ENCODE measurements around the gene POMP. TPM values are rescaled to one million over a fixed set of nuclear protein-coding genes. Genes with fewer than 3 reads are reported as not detected.
"Not testable (repeated sequence)": the region's sequence is repeated elsewhere in the genome, so short reads cannot be mapped to it uniquely, and the experiment has no call there.

The POMP gene
- total RNA-seq, 2 donors from 2014 or later = 86.1 to 103 TPM

DNA sequence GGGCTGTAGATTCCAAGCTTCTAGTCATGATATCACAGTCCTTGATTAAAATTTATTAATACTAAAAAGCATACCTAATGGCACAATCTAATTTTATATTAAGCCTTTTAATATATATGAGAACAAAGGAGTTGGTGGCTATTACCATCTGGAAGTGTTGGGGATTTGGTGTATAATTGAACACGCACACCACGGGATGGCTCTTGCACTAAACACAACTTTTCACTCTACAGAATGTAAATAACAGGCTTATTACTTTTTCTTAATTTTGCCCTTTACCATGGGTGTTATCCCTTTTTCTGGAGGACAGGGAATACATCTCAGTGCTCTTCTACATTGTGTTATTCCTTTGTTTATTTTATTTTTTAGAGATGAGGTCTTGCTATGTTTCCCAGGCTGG lies 21.6 kb downstream of the POMP start:
- intact Hi-C loops (cut with DNase I) = no loop called here
- DNase-seq = no peak
- no peak for ATAC-seq

DNA sequence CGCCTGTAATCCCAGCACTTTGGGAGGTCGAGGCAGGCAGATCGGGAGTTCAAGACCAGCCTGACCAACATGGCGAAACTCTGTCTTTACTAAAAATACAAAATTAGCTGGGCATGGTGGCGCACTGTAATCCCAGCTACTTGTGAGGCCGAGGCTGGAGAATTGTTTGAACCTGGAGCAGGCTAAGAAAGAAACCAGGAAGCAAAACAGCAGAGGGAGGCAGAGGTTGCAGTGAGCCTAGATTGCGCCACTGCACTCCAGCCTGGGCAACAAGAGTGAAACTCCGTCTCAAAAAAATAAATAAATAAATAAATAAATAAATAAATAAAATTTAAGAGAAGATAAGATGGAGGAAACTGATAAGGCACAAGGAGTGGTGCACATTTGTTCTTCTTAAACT lies 24.2 kb downstream of the POMP start:
- ATAC-seq; intact Hi-C loops (cut with DNase I); DNase-seq: not testable (repeated sequence)

DNA sequence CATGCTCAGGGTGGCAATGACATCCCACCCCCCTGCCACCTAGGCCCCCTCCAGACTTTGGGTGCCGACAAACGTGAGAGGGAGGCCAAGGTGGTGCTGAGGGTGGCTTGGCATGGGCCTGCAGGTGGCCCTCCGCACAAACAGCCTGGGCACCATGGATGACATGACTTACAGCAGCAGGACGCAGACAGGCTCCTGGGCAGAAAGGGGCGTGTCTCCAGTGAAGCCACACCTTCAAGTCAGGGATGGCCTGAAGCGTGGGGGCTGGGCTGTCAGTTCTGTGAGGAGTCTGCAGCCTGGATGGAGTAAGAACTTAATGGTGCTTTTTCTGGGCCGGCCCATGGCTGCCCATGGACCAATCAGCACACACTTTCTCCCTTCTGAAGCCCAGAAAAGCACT lies 25.3 kb downstream of the POMP start:
- DNase-seq (no peak), ATAC-seq (peak in 1 of 2 donors; percentile 34)
- intact Hi-C loops (cut with DNase I) = no loop called here

DNA sequence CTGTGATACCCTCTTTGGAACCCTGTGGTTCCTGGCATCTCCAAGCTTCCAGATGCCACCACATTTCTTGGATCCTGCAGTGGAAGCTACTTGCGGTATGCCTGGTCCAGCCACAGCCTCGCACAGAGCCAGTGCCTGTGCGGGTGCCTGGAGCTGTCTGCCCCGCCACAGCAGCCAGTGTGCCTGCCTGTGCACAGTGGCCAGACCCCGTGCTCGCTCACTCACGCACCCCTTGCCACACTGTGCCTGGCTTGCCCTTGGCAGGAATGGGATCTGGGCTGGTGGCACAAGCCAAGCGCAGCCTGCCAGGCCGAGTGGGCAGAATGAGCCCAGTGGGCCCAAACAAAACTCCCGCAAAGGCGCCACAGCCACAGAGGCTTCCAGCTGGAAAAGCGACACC lies 26.2 kb downstream of the POMP start:
- ATAC-seq (no peak), DNase-seq (no peak)
- intact Hi-C loops (cut with DNase I) = no loop called here

DNA sequence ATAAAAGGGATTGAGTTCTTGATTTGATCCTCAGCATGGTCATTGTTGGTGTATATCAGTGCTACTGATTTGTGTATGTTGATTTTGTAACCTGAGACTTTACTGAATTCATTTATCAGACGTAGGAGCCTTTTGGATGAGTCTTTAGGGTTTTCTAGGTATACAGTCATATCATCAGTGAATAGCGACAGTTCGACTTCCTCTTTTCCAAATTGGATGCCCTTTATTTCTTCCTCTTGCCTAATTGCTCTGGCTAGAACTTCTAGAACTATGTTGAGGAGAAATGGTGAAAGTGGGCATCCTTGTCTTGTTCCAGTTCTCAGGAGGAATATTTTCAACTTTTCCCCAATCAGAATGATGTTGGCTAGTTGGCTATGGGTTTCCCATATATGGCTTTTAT lies 27.0 kb downstream of the POMP start:
- ATAC-seq = no peak
- intact Hi-C loops (cut with DNase I) = no loop called here
- no peak for DNase-seq

DNA sequence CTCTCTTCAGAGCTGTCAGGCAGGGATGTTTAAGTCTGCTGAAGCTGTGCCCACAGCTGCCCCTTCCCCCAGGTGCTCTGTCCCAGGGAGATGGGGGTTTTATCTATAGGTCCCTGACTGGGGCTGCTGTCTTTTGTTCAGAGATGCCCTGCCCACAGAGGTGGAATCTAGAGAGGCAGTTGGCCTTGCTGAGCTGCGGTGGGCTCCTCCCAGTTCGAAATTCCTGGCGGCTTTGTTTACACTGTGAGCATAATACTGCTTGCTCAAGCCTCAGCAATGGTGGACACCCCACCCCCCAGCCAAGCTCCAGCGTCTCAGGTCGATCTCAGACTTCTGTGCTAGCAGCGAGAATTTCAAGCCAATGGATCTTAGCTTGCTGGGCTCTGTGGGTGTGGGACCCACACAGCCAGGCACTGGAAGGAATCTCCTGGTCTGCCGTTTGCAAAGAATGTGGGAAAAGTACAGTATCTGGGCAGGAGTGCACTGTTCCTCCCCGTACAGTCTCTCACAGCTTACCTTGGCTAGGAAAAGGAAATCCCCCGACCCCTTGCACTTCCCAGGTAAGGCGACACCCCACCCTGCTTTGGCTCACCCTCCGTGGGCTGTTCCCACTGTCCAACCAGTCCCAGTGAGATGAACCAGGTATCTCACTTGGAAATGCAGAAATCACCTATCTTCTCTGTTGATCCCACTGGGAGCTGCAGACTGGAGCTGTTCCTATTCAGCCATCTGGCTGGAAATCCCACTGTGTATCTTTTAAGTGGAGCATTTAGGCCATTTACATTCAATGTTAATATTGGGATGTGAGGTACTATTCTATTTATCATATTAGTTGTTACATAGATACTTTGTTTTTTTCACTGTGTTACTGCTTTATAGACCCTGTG lies 34.9 kb downstream of the POMP start:
- DNase-seq; ATAC-seq; intact Hi-C loops (cut with DNase I): not testable (repeated sequence)

DNA sequence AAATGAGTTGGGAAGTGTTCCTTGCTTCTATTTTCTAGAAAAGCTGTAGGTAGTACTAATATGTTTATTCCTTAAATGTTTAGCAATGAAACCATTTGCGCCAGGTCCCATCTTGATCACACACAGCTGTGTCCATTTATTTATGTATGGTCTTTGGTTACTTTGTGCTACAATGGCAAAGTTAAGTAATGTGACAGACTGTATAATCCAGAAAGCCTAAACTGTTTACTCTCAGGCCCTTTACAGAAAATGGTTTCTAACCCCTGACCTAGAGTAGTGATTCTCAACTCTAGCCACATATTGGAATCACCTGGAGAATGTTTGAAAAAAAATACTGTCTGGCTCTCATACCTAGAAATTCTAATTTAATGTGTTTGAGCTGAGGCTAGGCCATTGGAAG lies 38.5 kb downstream of the POMP start:
- DNase-seq = no peak
- intact Hi-C loops (cut with DNase I) = no loop called here
- ATAC-seq = no peak

DNA sequence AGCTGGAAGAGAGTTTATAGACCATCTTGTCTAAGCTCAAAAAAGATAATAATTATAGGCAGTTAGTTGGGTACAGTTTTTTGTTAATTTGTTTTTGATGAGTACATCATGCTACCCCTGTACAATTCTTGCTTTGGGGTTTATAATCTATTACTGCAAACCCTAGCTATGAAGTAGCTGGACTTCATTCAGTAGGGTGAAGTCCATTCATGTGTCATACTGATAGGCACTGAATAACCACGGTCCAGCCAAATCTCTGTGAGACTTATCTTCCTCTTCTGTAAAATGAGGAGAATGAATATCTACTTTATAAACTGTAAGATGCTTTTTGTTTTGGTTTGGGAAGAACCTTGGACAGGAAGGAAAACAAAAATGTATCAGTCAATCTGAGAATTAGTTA lies 40.3 kb downstream of the POMP start:
- no peak for ATAC-seq
- no peak for DNase-seq
- intact Hi-C loops (cut with DNase I) = no loop called here

DNA sequence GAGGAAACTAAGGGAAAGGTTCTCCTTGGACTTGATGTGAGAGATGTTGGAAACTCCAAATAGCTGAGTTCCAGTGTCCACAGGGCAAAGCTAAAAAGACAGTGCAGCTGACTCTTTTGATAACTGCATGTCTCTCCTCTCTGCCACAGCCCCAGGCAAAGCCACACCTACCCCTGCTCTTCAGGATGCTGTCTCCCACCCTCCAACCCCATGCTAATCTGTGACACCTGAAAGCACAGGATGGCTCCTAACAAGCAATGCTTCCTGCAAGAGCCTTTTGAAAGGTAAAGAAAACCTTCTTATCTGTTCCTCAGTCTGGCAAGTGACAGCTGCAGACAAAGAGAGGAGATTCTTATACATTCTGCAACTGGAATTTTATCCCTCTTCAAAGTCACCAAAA lies 45.4 kb downstream of the POMP start:
- no peak for ATAC-seq
- no peak for DNase-seq
- intact Hi-C loops (cut with DNase I) = loop anchor here in 1 of 2 donors (5.0 kb wide), 1 partner anchor 37 kb away; no protein-coding TSS in a partner anchor

DNA sequence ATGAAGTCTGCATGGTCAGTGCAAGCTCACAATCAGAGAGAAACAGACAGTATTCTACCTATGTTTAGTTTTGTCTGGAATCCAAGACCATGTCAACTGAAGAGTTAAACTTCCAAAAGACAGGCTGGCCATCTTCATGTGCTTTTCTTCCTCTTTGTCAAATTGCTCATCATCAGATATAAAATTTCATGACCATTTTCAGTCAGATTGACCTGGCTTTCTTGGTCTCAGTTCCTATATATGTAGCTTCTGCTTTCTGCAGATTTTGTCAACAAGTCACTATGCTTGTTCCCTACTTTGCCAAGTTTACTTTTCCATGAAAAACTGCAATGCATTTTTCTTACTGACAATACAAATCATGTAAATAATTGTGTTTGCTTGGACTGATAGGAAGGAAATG lies 46.0 kb downstream of the POMP start:
- intact Hi-C loops (cut with DNase I) = loop anchor here in 1 of 2 donors (5.0 kb wide), 1 partner anchor 38 kb away; no protein-coding TSS in a partner anchor
- ATAC-seq (no peak), DNase-seq (no peak)

DNA sequence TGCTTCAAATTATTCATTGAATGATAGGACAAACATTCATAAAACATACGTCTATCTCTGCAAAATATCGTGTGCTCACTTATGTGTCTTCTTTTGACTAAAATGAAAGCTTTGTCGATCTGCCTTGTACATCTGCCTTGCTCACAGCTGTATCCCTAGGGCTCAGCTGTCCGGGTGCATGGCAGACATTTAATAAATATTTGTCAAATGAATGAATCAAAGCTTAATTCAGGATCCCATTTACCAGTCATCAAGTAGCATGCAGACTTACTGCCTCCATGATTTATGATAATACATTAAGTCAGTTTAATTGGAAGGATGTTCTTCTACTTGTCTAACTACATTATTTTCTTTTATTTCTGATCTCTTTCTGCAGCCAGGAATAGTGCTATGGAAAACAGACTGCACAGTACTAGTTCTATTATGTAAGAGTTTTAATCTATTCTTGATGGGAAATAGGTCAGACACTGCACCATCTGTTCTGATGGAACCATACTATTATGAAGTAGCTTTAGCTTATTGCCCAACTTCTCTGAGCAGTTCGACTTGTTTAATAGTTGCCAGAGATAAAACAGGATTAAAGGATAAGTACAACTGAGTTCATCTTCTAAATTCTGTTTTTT lies 46.6 kb downstream of the POMP start:
- ATAC-seq (peak in 1 of 2 donors; percentile 60), DNase-seq (no peak)
- intact Hi-C loops (cut with DNase I) = no loop called here

DNA sequence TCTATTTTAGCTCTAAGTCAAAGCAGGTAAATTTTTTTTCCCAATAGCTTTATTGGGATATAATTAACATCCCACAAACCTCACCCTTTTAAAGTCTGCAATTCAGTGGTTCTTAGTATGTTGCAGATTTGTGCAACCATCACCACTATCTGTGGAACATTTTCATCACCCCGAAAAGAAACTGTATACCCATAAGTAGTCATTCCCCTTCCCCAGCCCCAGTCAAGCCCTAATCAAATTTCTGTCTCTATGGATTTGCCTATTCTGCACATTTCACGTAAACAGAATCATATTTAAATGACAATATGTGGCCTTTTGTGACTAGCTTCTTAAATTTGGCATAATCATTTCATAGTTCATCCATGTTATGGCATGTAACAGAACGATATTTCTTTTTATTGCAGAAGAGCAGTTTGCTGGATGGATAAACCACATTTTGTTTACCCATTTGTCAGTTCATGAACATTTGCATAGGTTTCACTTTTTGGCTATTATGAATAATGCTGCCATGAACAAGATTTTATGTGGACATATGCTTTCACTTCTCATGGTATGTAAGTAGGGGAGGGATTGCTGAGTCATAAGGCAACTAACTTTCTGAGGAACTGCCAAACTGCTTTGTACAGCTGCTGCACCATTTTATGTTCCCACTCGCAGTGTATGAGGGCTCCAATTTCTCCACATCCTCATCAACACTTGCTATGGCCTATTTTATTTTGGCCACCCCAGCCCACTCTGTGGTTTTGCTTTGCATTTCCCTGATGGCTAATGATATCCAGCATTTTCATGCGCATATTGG lies 48.9 kb downstream of the POMP start:
- ATAC-seq = peak in 1 of 2 donors; percentile 60
- intact Hi-C loops (cut with DNase I) = no loop called here

DNA sequence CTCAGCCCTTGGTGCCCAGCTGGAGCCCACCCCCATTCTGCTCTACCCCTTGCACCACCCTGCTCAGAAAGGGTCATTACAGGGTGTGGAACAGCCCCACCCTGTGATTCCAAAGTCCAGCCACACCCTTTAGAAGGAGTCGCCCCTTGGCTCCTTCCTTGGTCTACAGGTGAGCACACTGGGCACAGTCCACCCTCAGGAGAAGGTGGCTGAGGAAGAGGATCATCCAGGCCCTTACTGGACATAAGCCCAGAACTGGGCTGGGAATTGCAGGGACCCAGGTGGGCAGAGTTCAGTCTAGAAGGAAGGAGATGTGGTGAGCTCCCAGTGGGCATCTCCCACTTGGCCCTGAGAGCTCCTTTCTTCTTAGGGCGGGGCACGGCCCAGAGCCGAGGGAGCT lies 51.2 kb downstream of the POMP start:
- no peak for DNase-seq
- no peak for ATAC-seq
- intact Hi-C loops (cut with DNase I) = no loop called here

More for the DNA sequence above, 48.9 kb downstream of the POMP start:
- no peak for DNase-seq

DNA sequence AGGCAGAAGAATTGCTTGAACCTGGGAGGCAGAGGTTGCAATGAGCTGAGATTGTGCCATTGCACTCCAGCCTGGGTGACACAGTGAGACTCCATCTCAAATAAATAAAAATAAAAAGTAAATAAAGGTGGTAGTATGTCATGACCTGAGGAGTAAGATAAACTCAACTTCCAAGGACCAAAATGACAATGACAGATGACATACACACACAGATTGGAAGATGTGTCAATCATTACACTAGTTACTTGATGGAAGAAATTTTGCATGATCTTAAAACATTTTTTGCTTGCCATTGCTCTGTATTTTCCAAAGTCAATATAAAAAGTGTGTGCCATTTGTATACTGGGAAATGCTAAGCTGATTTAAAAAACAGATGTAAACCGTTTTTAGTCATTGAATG lies 55.7 kb downstream of the POMP start:
- no peak for ATAC-seq
- intact Hi-C loops (cut with DNase I) = no loop called here
- DNase-seq = no peak

DNA sequence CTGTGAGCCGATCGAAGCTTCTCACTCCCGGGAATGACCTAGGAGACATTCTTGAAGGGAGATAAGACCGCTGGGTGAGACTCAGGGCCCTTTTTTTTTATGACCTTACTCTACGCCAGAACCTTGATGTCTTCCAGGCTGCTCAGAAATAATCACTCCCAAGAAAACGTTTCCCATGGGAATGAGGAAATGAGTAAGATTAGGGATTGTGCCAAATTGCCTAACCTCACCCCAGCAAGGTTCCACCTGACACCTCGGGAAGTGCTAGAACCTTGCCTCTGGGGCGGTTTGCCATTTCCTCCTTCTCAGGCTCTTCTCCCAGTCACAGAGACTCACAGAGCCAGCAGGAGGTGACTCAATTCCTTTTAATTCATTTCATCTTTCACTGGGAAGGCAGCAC lies 57.6 kb downstream of the POMP start:
- DNase-seq = peak; percentile 59
- peak in 1 of 2 donors; percentile 4 for ATAC-seq
- intact Hi-C loops (cut with DNase I) = no loop called here

DNA sequence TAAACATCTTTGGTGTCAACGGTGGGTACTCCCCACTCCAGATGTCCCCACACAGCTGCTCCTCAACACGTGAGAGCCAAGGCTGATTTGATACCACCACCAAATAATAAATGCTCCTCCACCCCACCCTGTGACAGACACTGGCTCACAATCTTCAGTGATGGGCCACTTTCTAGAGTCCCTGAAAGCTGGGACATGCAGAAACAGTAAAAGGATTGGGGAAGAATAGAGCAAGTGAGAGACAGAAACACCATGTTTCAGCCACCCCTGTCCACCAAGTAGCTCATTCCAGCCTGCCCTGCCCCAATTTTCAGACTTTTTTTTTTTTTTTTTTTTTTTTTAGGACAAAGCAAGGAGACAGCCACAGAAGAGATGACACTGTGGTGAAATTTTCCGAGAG lies 58.2 kb downstream of the POMP start:
- no peak for DNase-seq
- no peak for ATAC-seq
- intact Hi-C loops (cut with DNase I) = no loop called here

DNA sequence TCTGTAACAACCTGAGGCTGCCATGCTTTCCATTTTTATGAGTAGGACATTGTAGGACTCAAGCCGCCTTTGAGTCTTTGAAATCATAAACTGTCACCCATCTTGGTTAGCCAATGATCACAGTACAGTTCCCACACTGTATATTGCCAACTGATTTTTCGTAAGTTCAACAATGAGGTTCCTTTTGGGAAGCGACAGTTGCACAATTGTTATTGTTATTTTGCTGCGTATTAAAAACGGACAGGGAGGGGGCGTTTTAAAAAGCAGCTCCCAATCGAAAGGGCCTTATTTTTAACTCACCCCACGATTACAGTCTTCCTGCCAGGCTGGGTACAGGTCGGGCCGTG lies 59.2 kb downstream of the POMP start:
- ATAC-seq (peak; percentile 4 to 9), DNase-seq (no peak)
- intact Hi-C loops (cut with DNase I) = no loop called here

DNA sequence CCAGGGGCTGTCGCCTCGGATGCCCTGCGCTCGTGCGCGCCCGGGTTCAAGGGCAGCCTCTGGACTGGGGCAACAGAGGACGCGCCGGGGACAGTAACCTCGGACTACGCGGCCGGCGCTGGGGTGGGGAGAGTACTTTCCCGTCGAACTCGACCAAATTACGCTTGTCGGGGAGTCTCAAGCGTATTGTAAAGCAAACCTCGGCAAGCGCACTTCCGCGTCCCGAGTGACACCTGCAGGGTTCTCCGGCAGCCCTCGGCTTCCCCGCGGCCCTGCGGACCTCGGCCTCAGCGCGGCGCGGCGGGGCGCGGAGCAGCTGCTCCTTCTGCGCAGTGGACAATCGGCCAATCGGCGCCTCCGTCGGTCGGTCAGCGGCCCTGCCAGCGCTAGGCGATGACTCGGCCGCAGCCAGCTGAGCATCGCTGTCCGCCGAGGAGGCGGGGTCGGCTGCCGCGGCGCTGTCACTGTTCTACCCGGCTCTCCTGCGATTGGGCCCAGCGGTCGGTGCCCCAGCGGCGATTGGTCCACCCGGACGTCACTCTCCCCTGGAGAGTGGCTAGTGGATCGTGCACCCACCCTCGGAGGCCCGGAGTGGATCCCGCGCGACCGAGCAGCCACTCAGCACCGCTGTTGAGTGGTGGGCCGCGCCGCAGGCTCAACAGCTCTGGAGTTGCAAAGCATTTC lies 59.8 kb downstream of the POMP start, which contains the start of gene SLC46A3:
Gene SLC46A3, minus strand, starts transcription at position 428 of the 684 bp plus-strand sequence. CDS start 972 bp downstream, outside the sequence.
- intact Hi-C loops (cut with DNase I) = no loop called here
- ATAC-seq (peak; percentile 99), DNase-seq (peak; percentile 99)

Data from left cardiac atrium (tissue), 4 donors.